ENCODE measurements around the gene POLR1G.

DNA sequence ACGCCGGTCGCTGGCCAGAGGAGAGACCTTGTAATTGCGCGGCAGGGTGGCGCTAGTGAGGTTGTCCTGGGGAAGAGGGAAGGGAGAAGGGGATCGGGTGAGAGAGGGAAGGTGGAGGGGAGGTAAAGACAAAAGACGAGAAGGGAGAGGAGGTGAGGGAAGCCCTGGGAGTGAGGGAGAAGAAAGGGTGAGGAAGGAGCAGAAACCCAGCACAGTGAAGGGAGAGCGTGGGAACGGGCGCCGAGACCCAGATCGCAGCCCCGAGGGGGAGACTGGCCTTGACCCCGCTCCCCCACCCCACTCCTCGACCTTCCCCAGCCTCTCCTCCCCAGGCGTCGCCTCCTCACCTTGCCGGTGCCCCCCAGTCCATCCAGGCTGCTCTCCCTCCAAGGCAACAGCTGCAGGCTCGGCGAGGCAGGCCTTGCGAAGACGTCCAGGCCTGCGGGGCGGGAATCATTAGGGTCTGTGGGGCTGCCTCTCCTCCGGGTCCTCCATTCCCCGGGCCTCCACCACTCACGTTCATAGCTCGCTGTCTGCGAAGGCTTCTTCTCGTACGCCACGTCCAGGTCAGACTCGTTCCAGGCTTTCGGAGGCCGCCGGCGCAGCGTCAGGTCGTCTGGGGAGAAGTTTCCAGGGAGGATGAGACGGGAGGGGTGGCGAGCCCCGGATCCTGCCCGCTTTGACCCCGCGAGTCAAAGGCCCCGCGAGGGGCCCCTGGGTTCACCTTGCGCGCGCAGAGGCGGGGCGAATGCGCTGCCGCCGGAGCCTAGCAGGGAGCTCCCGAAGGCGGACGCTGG is 10.4 kb upstream of the POLR1G start:
- TF ChIP-seq, protein P1, sequence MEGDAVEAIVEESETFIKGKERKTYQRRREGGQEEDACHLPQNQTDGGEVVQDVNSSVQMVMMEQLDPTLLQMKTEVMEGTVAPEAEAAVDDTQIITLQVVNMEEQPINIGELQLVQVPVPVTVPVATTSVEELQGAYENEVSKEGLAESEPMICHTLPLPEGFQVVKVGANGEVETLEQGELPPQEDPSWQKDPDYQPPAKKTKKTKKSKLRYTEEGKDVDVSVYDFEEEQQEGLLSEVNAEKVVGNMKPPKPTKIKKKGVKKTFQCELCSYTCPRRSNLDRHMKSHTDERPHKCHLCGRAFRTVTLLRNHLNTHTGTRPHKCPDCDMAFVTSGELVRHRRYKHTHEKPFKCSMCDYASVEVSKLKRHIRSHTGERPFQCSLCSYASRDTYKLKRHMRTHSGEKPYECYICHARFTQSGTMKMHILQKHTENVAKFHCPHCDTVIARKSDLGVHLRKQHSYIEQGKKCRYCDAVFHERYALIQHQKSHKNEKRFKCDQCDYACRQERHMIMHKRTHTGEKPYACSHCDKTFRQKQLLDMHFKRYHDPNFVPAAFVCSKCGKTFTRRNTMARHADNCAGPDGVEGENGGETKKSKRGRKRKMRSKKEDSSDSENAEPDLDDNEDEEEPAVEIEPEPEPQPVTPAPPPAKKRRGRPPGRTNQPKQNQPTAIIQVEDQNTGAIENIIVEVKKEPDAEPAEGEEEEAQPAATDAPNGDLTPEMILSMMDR (IDR thresholded peaks at IDR 0.05): no peak
- no peak for TF ChIP-seq POLR2A (IDR thresholded peaks at IDR 0.05)

Measured in Peyer's patch (tissue), 4 donors.